Measurements from ENCODE around the gene CLCNKB. TPM values are rescaled to one million over a fixed set of nuclear protein-coding genes. Genes with fewer than 3 reads are reported as not detected.
"Not testable (repeated sequence)": the region's sequence is repeated elsewhere in the genome, so short reads cannot be mapped to it uniquely, and the experiment has no call there.

The CLCNKB gene
- total and polyA plus RNA-seq, 3 donors from 2014 or later, result 2.3 to 4.2 (median 3.7) TPM

DNA sequence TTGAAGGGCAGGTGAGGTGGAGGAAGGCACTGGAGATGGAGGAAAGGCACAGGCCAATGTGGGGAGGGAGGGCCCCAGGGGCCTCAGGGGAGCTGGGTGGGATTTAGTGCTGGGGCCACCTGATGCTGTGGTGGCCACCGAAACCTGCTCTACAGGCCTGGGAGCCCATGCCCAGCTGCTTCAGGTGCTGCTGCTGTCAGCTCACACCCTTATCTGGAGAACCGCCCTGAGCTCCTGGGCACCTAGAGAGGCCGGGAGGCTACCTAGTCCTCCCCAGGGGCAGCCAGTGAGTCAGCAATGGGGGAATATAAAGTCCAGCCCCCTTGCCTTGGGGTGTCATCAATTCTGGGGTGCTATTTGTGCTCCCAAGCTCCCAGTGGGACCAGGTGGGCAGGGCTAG is 17.7 kb downstream of the CLCNKB start:
- intact Hi-C loops (cut with DNase I; ENCODE audit: low total_unique reads), result no loop called here
- WGBS, 2 donors, result 92 to 95% methylated on average over 2 to 3 of the region's 3 CpGs
- TF ChIP-seq POLR2A (IDR thresholded peaks at IDR 0.05), result no peak
- TF ChIP-seq, protein P1, sequence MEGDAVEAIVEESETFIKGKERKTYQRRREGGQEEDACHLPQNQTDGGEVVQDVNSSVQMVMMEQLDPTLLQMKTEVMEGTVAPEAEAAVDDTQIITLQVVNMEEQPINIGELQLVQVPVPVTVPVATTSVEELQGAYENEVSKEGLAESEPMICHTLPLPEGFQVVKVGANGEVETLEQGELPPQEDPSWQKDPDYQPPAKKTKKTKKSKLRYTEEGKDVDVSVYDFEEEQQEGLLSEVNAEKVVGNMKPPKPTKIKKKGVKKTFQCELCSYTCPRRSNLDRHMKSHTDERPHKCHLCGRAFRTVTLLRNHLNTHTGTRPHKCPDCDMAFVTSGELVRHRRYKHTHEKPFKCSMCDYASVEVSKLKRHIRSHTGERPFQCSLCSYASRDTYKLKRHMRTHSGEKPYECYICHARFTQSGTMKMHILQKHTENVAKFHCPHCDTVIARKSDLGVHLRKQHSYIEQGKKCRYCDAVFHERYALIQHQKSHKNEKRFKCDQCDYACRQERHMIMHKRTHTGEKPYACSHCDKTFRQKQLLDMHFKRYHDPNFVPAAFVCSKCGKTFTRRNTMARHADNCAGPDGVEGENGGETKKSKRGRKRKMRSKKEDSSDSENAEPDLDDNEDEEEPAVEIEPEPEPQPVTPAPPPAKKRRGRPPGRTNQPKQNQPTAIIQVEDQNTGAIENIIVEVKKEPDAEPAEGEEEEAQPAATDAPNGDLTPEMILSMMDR (IDR thresholded peaks at IDR 0.05), result no peak

GRCh38 chr1:16061989-16062686 is 18.6 kb downstream of the CLCNKB start:
- H3K4me3 ChIP-seq; H3K27ac ChIP-seq; H3K4me1 ChIP-seq; H3K36me3 ChIP-seq (ENCODE audit: low read depth, missing control alignments); intact Hi-C loops (cut with DNase I; ENCODE audit: low total_unique reads); H3K9me3 ChIP-seq; DNase-seq; H3K27me3 ChIP-seq: not testable (repeated sequence)
- 88 to 94% methylated on average over 6 to 18 of the region's 18 CpGs for WGBS, 2 donors

More for the DNA sequence above, 17.7 kb downstream of the CLCNKB start:
- Histone ChIP-seq H3K4me3 (no peak overlapping the region), H3K27me3 (no peaks in the 10 kb centered on the region), H3K4me1 (peaks cover 6% of the 10 kb centered on the region), H3K9me3 (no peaks in the 10 kb centered on the region), H3K36me3 (ENCODE audit: low read depth, missing control alignments) (no peaks in the 10 kb centered on the region), H3K27ac (no peak overlapping the region)
- DNase-seq, result no peak

DNA sequence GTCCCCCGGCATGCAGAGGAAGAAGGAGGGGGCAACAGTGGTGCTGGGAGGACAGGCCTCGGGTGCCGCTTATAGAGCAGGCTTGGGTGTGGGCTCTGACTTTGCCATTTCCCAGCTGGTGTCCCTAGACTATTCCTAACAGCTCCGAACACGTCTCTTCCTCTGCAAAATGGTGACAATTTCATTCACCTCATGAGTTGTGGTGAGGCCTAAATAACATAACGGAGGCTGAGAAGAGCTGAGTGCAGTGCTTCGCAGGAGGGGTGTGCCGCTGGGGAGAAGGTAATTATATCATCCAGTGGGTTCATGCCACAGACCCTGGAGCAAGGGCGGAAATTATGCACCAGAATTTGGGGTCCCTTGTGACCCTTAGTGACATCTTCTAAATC is 19.1 kb downstream of the CLCNKB start:
- H3K27ac ChIP-seq; H3K4me3 ChIP-seq; H3K4me1 ChIP-seq; intact Hi-C loops (cut with DNase I; ENCODE audit: low total_unique reads); H3K36me3 ChIP-seq (ENCODE audit: low read depth, missing control alignments); H3K9me3 ChIP-seq; H3K27me3 ChIP-seq; DNase-seq: not testable (repeated sequence)
- 90 to 97% methylated on average over 9 of the region's 9 CpGs for WGBS, 2 donors

- no peaks in the 10 kb centered on the region for H3K9me3 ChIP-seq
- WGBS, 2 donors, result 93% methylated on average over 15 of the region's 15 CpGs
- no peaks in the 10 kb centered on the region for H3K27me3 ChIP-seq
- H3K36me3 ChIP-seq (ENCODE audit: low read depth, missing control alignments), result no peaks in the 10 kb centered on the region
- no peak overlapping the region for H3K4me3 ChIP-seq
- H3K27ac ChIP-seq, result no peak overlapping the region
- intact Hi-C loops (cut with DNase I; ENCODE audit: low total_unique reads), result no loop called here
- DNase-seq, result no peak
- peaks cover 4% of the 10 kb centered on the region for H3K4me1 ChIP-seq
- TF ChIP-seq POLR2A (IDR thresholded peaks at IDR 0.05), result no peak
- TF ChIP-seq, protein P1 (IDR thresholded peaks at IDR 0.05), result no peak
Observed at GRCh38 chr1:16063226-16063829, 19.7 kb downstream of the CLCNKB start.

GRCh38 chr1:16063921-16064320 is 20.3 kb downstream of the CLCNKB start:
- TF ChIP-seq POLR2A (IDR thresholded peaks at IDR 0.05), result no peak
- TF ChIP-seq, protein P1 (IDR thresholded peaks at IDR 0.05), result no peak
- Histone ChIP-seq H3K27me3 (no peaks in the 10 kb centered on the region), H3K9me3 (no peaks in the 10 kb centered on the region), H3K27ac (no peak overlapping the region), H3K4me3 (no peak overlapping the region), H3K4me1 (peaks cover 9% of the 10 kb centered on the region), H3K36me3 (ENCODE audit: low read depth, missing control alignments) (no peaks in the 10 kb centered on the region)
- 74 to 79% methylated on average over 9 of the region's 9 CpGs for WGBS, 2 donors
- intact Hi-C loops (cut with DNase I; ENCODE audit: low total_unique reads), result no loop called here
- DNase-seq, result no peak

All from testis (tissue), 3 donors.